Measurements from ENCODE around the gene RPLP2. TPM values are rescaled to one million over a fixed set of nuclear protein-coding genes. Genes with fewer than 3 reads are reported as not detected.

RPLP2 gene
- total RNA-seq, 1 donor from 2014 or later: 1,900 TPM

GRCh38 chr11:790721-791564 lies 18.8 kb upstream of the RPLP2 start:
- intact Hi-C loops (cut with micrococcal nuclease): no loop called here

GRCh38 chr11:791658-792534 lies 17.9 kb upstream of the RPLP2 start:
- intact Hi-C loops (cut with micrococcal nuclease): no loop called here

DNA sequence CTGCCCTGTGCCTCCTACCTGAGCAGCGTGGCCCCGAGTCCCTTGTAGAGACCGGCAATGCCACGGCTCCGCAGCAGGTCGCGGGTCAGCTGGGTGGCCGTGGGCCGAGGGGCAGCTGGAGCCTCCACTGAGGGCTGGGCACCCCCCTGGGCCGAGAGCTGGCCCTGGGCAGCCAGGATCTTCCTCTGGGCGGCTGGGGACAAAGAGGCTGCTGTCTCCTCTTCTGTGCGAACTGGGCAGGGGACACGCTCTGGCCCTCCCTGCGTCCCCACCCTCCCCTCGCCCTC lies 17.3 kb upstream of the RPLP2 start:
- intact Hi-C loops (cut with micrococcal nuclease): no loop called here

DNA sequence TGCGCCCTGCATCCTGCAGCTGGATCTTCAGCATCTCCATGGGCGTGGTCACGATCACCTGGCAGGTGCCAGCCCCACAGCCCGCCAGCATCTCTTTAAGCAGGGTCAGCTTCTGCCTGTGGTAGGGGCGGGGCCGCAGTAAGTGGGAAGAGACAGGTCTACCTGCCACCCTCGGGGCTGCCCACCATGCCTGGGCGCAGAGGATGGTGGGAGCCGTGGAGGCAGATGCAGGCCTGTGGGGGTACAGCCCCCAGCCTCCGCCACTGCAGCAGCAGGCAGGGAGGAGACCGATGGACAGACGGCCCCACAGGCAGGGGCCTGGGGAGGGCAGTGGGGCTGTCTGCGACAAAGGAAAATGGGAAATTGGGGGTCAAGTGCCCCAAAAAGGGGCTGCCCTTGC lies 16.9 kb upstream of the RPLP2 start:
- intact Hi-C loops (cut with micrococcal nuclease): no loop called here

DNA sequence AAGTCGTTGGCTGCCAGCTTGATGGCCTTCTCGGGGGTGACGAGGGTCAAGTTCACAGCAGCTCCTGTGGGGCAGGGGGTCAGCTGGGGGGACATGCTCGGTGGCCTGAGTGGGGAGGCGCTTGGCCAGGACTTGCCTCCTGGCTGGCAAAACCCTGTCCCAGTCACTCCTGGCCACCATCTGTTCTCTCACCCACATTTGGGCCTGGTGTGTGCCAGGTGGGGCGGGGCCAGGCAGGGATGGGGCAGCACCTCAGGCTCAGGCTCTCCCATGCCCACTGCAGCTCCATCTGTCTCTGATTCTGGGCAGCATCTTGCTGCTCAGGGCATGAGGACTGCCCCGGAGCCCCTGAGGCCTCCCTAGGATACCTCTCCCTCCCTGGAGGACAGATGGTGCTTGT lies 16.2 kb upstream of the RPLP2 start:
- intact Hi-C loops (cut with micrococcal nuclease): no loop called here

- intact Hi-C loops (cut with micrococcal nuclease): no loop called here
These were observed 15.6 kb upstream of the RPLP2 start for GRCh38 chr11:794013-794765.

GRCh38 chr11:794766-795633 lies 14.8 kb upstream of the RPLP2 start:
- intact Hi-C loops (cut with micrococcal nuclease): loop anchor here (5.0 kb wide), 1 partner anchor 588 kb away; the partner anchor contains the start of genes BET1L and RIC8A

DNA sequence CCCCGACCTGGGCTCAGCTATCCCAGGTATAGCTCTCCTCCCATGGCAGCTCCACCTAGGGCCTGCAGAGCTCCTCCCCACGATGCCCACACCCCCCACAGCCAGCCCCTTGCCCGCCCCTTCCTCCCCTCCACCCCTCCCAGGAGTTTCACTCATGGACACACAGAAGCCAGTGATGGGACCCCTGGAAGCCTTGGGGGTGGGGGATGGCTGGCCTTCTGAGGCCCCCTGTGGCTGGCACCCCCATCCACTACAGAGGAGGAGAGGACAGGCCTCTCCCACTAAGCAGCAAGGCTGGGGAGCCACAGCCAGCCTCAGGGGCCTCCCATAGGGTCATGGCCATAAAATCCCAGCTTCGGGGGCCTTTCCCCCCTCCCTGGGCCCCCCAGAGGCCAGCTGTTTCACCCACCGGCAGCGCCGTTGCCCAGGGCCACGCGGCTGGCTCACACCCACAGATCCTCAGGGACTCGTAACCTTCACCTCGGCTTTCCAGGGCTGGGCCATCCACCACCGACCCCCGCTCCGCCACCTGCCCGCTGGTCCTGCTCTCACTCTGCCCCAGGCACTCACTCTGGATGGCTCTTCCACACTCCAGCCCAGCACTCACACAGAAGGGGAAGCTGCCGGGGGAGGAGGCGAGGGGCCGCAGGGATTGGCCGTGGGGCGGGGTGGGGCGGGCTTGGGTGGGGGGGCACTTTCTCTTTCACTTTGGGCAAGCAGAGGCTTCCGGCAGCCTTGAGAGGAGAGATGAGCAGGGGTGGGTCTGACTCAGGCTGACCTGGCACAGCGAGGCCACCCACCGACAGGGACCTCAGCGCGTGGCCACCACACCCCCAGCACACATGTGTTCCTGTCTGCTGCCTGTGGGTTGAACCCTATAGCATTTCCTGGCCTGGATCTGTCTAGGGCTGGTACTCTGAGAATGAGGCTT lies 13.9 kb upstream of the RPLP2 start:
- intact Hi-C loops (cut with micrococcal nuclease): loop anchor here (1.0 to 5.0 kb wide), 12 partner anchors 9 to 589 kb away; partner anchors contain the start of genes BET1L, DEAF1, GATD1 and HRAS

DNA sequence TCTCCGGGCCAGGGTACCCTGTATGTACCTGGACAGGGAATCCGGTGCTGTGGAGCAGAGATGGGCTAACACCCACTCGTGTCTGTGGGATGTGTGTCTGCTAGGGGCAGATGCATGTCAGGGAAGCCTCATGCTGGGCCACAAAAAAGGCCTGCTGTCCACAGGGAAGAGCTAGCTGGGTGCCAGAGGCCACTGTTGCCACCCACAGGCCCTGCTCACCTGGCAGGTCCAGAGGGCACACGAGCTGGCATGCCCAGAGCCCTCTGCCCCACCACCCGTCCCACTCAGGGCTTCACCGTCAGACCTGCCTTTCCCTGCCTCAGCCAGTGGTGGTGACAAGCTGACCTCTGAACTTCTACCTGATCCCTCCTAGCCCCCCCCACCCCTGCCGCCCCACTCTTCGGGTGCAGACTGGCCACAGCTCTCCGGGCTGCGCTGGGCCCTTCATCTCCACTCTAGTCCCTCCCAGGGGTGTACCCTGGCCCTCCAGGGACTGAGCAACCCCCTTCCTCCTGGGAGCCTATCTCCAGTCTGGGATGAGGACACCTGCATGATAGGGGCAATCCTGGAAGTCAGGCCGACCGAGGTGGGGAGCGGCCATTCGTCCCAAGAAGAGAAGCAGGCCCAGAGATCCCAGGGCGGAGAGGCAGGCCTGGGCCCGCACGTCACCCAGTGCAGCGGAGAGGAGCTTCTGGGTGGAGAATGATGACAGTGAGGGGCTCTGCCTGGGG lies 13.0 kb upstream of the RPLP2 start:
- intact Hi-C loops (cut with micrococcal nuclease): loop anchor here (1.0 to 5.0 kb wide), 14 partner anchors 9 to 589 kb away; partner anchors contain the start of genes BET1L, DEAF1, GATD1 and HRAS

GRCh38 chr11:797296-798092 lies 12.3 kb upstream of the RPLP2 start:
- intact Hi-C loops (cut with micrococcal nuclease): loop anchor here (1.0 to 5.0 kb wide), 11 partner anchors 12 to 590 kb away; partner anchors contain the start of genes BET1L, HRAS, RIC8A and RNH1

GRCh38 chr11:798093-798713 lies 11.6 kb upstream of the RPLP2 start, which contains the start of gene SLC25A22:
Gene SLC25A22, minus strand, starts transcription at chr11:798281. Its CDS starts 3,275 bp downstream, at chr11:795006.
- intact Hi-C loops (cut with micrococcal nuclease): loop anchor here (5.0 kb wide), 1 partner anchor 591 kb away; the partner anchor contains the start of genes BET1L and RIC8A

GRCh38 chr11:799641-800316 lies 10.0 kb upstream of the RPLP2 start:
- intact Hi-C loops (cut with micrococcal nuclease): loop anchor here (5.0 kb wide), 1 partner anchor 592 kb away; the partner anchor contains the start of genes BET1L and RIC8A

DNA sequence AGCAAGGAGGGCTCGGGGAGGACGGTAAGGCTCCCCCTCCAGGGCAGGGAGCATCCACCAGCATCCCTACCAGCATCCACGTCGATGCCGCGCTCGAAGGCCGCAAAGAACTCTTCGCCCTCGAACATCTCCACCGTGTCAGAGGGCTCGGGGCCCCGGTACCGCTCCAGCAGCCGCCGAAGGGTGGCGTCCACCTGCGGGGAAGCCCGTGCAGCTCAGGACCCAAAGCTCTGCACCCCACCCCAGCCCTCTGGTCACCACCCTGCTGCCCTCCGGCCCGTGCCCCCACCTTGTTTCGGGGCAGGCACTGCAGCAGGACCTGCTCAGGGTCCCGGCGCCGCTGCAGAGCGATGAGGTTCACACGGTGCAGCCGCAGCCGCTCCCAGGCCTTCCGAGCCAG lies 9.3 kb upstream of the RPLP2 start:
- intact Hi-C loops (cut with micrococcal nuclease): no loop called here

DNA sequence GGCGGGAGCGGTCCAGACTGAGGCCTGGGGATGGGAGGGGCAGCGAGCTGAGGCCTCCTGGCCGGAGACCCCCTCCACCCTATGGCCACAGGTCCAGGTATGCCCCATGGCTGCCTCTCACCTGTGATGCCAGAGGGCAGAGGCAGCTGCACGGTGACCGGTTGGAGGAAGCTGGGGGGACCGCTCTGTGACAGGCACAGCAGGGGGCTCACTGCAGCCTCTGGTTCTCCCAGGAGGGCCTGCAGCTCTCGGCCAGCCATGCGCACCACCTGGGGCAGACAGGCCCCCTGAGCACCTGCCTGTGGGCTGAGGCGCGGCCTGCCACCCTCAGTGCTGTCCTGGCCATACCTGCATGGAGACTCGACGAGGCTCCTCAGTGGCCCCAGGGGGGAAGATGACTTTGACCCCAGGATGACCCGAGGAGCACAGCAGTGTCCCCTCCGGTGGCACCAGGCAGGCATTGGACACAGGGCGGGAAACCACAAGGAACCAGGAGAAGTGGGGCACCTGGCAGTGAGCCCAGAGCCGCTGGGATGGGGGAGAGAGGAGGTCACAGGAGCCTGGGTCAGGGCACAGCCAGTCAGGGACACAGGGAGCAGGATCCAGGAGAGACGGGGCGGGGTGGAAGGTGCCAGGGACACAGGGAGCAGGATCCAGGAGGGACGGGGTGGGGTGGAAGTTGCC lies 8.5 kb upstream of the RPLP2 start:
- intact Hi-C loops (cut with micrococcal nuclease): no loop called here

- intact Hi-C loops (cut with micrococcal nuclease): no loop called here
These were observed 7.6 kb upstream of the RPLP2 start for GRCh38 chr11:802018-802617.

All from T-helper 1 cell treated with Interleukin-12 subunit alpha and Interleukin-12 subunit beta and Interleukin-4 antibody, amounts not matched to agents 30 ng/mL and 1 ng/mL, for 36 hours (primary cell).